ENCODE results near the gene ZCCHC17. TPM values are rescaled to one million over a fixed set of nuclear protein-coding genes. Genes with fewer than 3 reads are reported as not detected.
"Not testable (repeated sequence)": the region's sequence is repeated elsewhere in the genome, so short reads cannot be mapped to it uniquely, and the experiment has no call there.

ZCCHC17 gene
- total RNA-seq: 10 to 100 TPM; 31.6 to 81.8 (median 58.6) TPM

GRCh38 chr1:31296486-31297276, at the start of gene ZCCHC17, which contains the start of gene SNRNP40:
TSS of gene ZCCHC17 (plus strand) at chr1:31297032. CDS start at chr1:31310099, 13,067 bp downstream.
TSS of gene SNRNP40 (minus strand) at chr1:31296788. CDS start at chr1:31296751, 37 bp downstream.
- peak; percentile 94 to 99 (median 98) for ATAC-seq (replicated peaks in 6 of 8)
- peak within 1 kb of the TSS; percentile 80 to 91 for H3K27ac ChIP-seq
- peaks cover 18 to 23% of the 10 kb centered on the region in 2 donors for H3K4me1 ChIP-seq (replicated peaks in 1 of 2)
- 0 to 1% (median 0%) methylated on average over 1 to 34 of the region's 53 CpGs for WGBS, 10 experiments
- H3K4me3 ChIP-seq: peak within 1 kb of the TSS; percentile 69 to 96 (median 86)
- in situ Hi-C loops (cut with MboI; ENCODE audit: low pct_unique_long_range_greater_than_20kb in 2 of 9, low sequenced_read_pairs in 9 of 9, unreplicated experiment in 9 of 9): no loop called here

GRCh38 chr1:31248276-31248675, 48.6 kb upstream of the ZCCHC17 start:
- no peak overlapping the region for H3K27ac ChIP-seq
- no peak overlapping the region for H3K4me3 ChIP-seq
- in situ Hi-C loops (cut with MboI; ENCODE audit: low pct_unique_long_range_greater_than_20kb in 2 of 9, low sequenced_read_pairs in 9 of 9, unreplicated experiment in 9 of 9): no loop called here
- WGBS, 10 experiments: 73 to 100% (median 86%) methylated on average over 2 to 4 of the region's 4 CpGs; no CpG with 5 or more reads in 5 of the 10 experiments
- peaks cover 4 to 5% of the 10 kb centered on the region in 2 donors for H3K4me1 ChIP-seq (replicated peaks in 1 of 2)
- ATAC-seq (replicated peaks in 6 of 8): peak in 1 of 8 experiments; percentile 45

- 50 to 100% (median 84%) methylated on average over 1 to 3 of the region's 3 CpGs; no CpG with 5 or more reads in 1 of the 10 experiments for WGBS, 10 experiments
- Histone ChIP-seq H3K4me3 (no peak overlapping the region), H3K27ac (no peak overlapping the region), H3K4me1 (replicated peaks in 1 of 2) (no peaks in the 10 kb centered on the region)
- ATAC-seq (replicated peaks in 6 of 8): no peak
- in situ Hi-C loops (cut with MboI; ENCODE audit: low pct_unique_long_range_greater_than_20kb in 2 of 9, low sequenced_read_pairs in 9 of 9, unreplicated experiment in 9 of 9): no loop called here
These were observed 47.0 kb upstream of the ZCCHC17 start for GRCh38 chr1:31249854-31250253.

- WGBS, 10 experiments: 50 to 100% (median 100%) methylated on average over 1 of the region's 1 CpG; no CpG with 5 or more reads in 4 of the 10 experiments
- ATAC-seq (replicated peaks in 6 of 8): no peak
- in situ Hi-C loops (cut with MboI; ENCODE audit: low pct_unique_long_range_greater_than_20kb in 2 of 9, low sequenced_read_pairs in 9 of 9, unreplicated experiment in 9 of 9): no loop called here
- Histone ChIP-seq H3K4me1 (replicated peaks in 1 of 2) (no peaks in the 10 kb centered on the region), H3K4me3 (no peak overlapping the region), H3K27ac (no peak overlapping the region)
These were observed 39.6 kb upstream of the ZCCHC17 start for GRCh38 chr1:31257213-31257612.

- Histone ChIP-seq H3K4me3 (no peak overlapping the region), H3K4me1 (replicated peaks in 1 of 2) (no peaks in the 10 kb centered on the region), H3K27ac (no peak overlapping the region)
- WGBS, 10 experiments: 83 to 100% (median 100%) methylated on average over 1 of the region's 1 CpG; no CpG with 5 or more reads in 1 of the 10 experiments
- in situ Hi-C loops (cut with MboI; ENCODE audit: low pct_unique_long_range_greater_than_20kb in 2 of 9, low sequenced_read_pairs in 9 of 9, unreplicated experiment in 9 of 9): no loop called here
- ATAC-seq (replicated peaks in 6 of 8): no peak
These were observed 38.3 kb upstream of the ZCCHC17 start for GRCh38 chr1:31258581-31258980.

GRCh38 chr1:31259746-31260145, 37.1 kb upstream of the ZCCHC17 start:
- 69 to 100% (median 91%) methylated on average over 1 to 3 of the region's 3 CpGs for WGBS, 10 experiments
- Histone ChIP-seq H3K4me3 (no peak overlapping the region), H3K4me1 (replicated peaks in 1 of 2) (no peaks in the 10 kb centered on the region), H3K27ac (no peak overlapping the region)
- in situ Hi-C loops (cut with MboI; ENCODE audit: low pct_unique_long_range_greater_than_20kb in 2 of 9, low sequenced_read_pairs in 9 of 9, unreplicated experiment in 9 of 9): no loop called here
- ATAC-seq (replicated peaks in 6 of 8): no peak

- Histone ChIP-seq H3K27ac (no peak overlapping the region), H3K4me1 (replicated peaks in 1 of 2) (no peaks in the 10 kb centered on the region), H3K4me3 (no peak overlapping the region)
- in situ Hi-C loops (cut with MboI; ENCODE audit: low pct_unique_long_range_greater_than_20kb in 2 of 9, low sequenced_read_pairs in 9 of 9, unreplicated experiment in 9 of 9): no loop called here
- 97 to 100% (median 100%) methylated on average over 2 to 3 of the region's 3 CpGs; no CpG with 5 or more reads in 4 of the 10 experiments for WGBS, 10 experiments
- ATAC-seq (replicated peaks in 6 of 8): no peak
These were observed 34.9 kb upstream of the ZCCHC17 start for GRCh38 chr1:31261916-31262315.

GRCh38 chr1:31262393-31262792, 34.4 kb upstream of the ZCCHC17 start:
- in situ Hi-C loops (cut with MboI; ENCODE audit: low pct_unique_long_range_greater_than_20kb in 2 of 9, low sequenced_read_pairs in 9 of 9, unreplicated experiment in 9 of 9); H3K27ac ChIP-seq; H3K4me3 ChIP-seq; H3K4me1 ChIP-seq (replicated peaks in 1 of 2); ATAC-seq (replicated peaks in 6 of 8): not testable (repeated sequence)
- 67 to 100% (median 97%) methylated on average over 1 to 5 of the region's 5 CpGs for WGBS, 10 experiments

- Histone ChIP-seq H3K4me3 (no peak overlapping the region), H3K4me1 (replicated peaks in 1 of 2) (no peaks in the 10 kb centered on the region), H3K27ac (no peak overlapping the region)
- WGBS, 10 experiments: 92 to 100% (median 97%) methylated on average over 1 to 3 of the region's 3 CpGs; no CpG with 5 or more reads in 1 of the 10 experiments
- ATAC-seq (replicated peaks in 6 of 8): no peak
- in situ Hi-C loops (cut with MboI; ENCODE audit: low pct_unique_long_range_greater_than_20kb in 2 of 9, low sequenced_read_pairs in 9 of 9, unreplicated experiment in 9 of 9): no loop called here
These were observed 33.4 kb upstream of the ZCCHC17 start for GRCh38 chr1:31263408-31263807.

GRCh38 chr1:31264790-31265386, 31.9 kb upstream of the ZCCHC17 start:
- no peak for ATAC-seq (replicated peaks in 6 of 8)
- Histone ChIP-seq H3K4me3 (no peak overlapping the region), H3K27ac (no peak overlapping the region), H3K4me1 (replicated peaks in 1 of 2) (no peaks in the 10 kb centered on the region)
- 100% methylated on average over 1 of the region's 1 CpG; no CpG with 5 or more reads in 4 of the 10 experiments for WGBS, 10 experiments
- in situ Hi-C loops (cut with MboI; ENCODE audit: low pct_unique_long_range_greater_than_20kb in 2 of 9, low sequenced_read_pairs in 9 of 9, unreplicated experiment in 9 of 9): no loop called here

GRCh38 chr1:31266547-31266946, 30.3 kb upstream of the ZCCHC17 start:
- no peak for ATAC-seq (replicated peaks in 6 of 8)
- in situ Hi-C loops (cut with MboI; ENCODE audit: low pct_unique_long_range_greater_than_20kb in 2 of 9, low sequenced_read_pairs in 9 of 9, unreplicated experiment in 9 of 9): no loop called here
- H3K4me3 ChIP-seq: no peak overlapping the region
- no peak overlapping the region for H3K27ac ChIP-seq
- no peaks in the 10 kb centered on the region for H3K4me1 ChIP-seq (replicated peaks in 1 of 2)
- 75 to 100% (median 88%) methylated on average over 1 to 2 of the region's 2 CpGs; no CpG with 5 or more reads in 3 of the 10 experiments for WGBS, 10 experiments

GRCh38 chr1:31272369-31272768, 24.5 kb upstream of the ZCCHC17 start:
- ATAC-seq (replicated peaks in 6 of 8): peak in 1 of 8 experiments; percentile 44
- Histone ChIP-seq H3K4me3 (no peak overlapping the region), H3K4me1 (replicated peaks in 1 of 2) (no peaks in the 10 kb centered on the region), H3K27ac (no peak overlapping the region)
- 19 to 97% (median 89%) methylated on average over 1 to 3 of the region's 3 CpGs for WGBS, 10 experiments
- in situ Hi-C loops (cut with MboI; ENCODE audit: low pct_unique_long_range_greater_than_20kb in 2 of 9, low sequenced_read_pairs in 9 of 9, unreplicated experiment in 9 of 9): no loop called here

- Histone ChIP-seq H3K4me3 (no peak overlapping the region), H3K27ac (no peak overlapping the region), H3K4me1 (replicated peaks in 1 of 2) (no peaks in the 10 kb centered on the region)
- no peak for ATAC-seq (replicated peaks in 6 of 8)
- in situ Hi-C loops (cut with MboI; ENCODE audit: low pct_unique_long_range_greater_than_20kb in 2 of 9, low sequenced_read_pairs in 9 of 9, unreplicated experiment in 9 of 9): no loop called here
- 17 to 100% (median 90%) methylated on average over 1 to 2 of the region's 2 CpGs for WGBS, 10 experiments
These were observed 23.2 kb upstream of the ZCCHC17 start for GRCh38 chr1:31273619-31274018.

All from motor neuron (in vitro differentiated cells).